Activated T-cell treated with anti-CD3 and anti-CD28 coated beads for 4 hours (primary cell): ENCODE results near the gene GADD45GIP1.
"Not testable (repeated sequence)": the region's sequence is repeated elsewhere in the genome, so short reads cannot be mapped to it uniquely, and the experiment has no call there.

Source experiments
- DNase-seq: peaks from one replicate; pipeline ENCODE4 v3.0.0-alpha.2; 2020

GADD45GIP1 gene

GRCh38 chr19:12938779-12939601 is 18.0 kb downstream of the GADD45GIP1 start:
- DNase-seq, result peak; percentile 26

DNA sequence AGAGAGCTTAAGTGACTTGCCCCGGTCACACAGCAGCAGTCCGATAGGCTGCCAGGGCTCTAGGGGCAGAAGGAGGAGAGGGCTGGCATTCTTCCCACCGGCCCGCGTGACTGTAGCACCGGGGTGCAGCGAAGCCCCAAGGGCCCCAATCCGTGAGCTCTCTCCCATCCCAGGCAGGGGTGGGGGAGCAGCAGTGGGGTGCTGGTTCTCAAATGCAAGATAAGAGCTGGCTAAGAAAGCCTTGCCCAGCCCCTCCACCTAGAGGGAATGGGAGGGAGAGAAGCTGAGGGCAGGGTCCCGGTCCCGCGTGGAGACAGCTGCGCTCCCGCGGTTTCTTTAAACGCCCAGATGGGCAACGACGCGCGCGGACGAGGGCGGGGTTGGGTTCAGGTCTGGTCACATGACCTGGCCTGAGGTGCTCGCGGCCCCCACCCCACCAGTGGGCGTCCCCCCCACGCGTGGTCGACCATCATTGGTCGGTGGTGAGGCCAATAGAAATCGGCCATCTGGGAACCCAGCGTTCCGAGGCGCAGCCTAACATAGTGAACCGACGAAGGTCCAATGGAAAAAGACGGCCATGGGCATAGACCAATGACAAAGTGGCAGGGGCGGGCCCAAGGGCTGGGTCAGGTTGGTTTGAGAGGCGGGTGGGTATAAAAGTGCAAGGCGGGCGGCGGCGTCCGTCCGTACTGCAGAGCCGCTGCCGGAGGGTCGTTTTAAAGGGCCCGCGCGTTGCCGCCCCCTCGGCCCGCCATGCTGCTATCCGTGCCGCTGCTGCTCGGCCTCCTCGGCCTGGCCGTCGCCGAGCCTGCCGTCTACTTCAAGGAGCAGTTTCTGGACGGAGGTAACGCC is 18.9 kb downstream of the GADD45GIP1 start, which contains the start of gene CALR:
Gene CALR (plus strand): TSS at position 683 of the 852 bp plus-strand sequence. CDS start 71 bp downstream, at position 754.
- DNase-seq, result peak; percentile 98

GRCh38 chr19:12937093-12937926 is 19.7 kb downstream of the GADD45GIP1 start:
- no peak for DNase-seq

DNA sequence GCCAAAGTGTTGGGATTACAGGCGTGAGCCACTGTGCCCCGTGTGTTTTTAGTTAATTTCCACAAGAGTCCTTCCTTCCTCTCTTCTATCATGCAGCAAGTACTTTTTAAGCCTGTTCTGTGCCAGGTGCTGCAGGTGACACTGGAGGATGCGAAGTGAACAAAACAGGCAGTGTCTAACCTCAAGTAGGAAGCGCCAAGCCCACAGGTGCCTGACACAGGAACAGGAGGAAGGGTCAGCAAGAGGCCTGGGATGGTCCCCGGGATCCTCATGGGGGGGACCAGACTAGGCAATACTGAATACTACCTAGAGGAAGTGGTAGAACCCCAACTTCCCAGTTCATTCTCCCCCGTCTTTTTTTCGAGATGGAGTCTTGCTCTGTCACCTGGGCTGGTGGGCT is 20.4 kb downstream of the GADD45GIP1 start:
- no peak for DNase-seq

- no peak for DNase-seq
Observed at GRCh38 chr19:12935071-12935470, 22.0 kb downstream of the GADD45GIP1 start.

DNA sequence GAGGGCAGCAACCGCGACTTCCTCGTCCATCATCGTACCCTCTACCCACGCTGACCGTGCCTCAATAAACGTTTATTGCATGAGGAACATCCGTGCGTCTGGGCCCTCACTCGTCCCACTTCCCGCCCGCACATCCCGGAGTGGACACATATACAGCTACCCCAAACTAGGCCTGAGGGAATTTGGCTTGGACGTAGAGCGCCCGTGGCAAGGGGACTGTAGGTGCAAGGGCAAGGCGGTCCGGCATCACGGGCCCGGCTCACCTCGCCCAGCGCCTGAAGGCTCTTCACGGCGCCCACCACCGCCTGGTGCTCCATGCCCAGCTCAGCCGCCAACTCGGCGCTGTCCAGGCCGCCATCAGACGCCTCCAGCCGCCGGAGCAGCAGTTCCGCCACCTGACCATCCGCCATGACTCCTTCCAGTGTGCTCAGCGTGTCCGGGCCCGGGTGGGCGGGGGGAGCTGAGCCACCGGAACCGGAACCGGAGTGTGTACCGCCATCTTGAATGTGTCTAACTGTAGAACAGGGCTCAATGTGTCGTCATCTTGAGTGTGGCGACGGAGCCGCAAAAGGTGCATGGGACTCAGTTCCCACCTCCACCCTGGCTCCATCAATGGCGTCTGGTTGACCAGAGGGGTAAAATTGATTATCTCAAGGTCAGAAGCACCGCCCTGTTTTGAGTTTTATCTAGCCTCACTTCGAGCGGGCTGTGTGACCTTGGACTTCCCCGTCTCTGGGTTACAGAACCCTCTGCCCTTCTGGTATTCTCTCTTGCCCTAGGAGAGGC is 23.5 kb downstream of the GADD45GIP1 start, which contains the start of gene FARSA:
Gene FARSA (minus strand): TSS at position 425 of the 786 bp plus-strand sequence. CDS start 15 bp downstream, at position 410.
- DNase-seq, result peak; percentile 86

GRCh38 chr19:12932392-12933286 is 24.4 kb downstream of the GADD45GIP1 start:
- DNase-seq, result no peak

DNA sequence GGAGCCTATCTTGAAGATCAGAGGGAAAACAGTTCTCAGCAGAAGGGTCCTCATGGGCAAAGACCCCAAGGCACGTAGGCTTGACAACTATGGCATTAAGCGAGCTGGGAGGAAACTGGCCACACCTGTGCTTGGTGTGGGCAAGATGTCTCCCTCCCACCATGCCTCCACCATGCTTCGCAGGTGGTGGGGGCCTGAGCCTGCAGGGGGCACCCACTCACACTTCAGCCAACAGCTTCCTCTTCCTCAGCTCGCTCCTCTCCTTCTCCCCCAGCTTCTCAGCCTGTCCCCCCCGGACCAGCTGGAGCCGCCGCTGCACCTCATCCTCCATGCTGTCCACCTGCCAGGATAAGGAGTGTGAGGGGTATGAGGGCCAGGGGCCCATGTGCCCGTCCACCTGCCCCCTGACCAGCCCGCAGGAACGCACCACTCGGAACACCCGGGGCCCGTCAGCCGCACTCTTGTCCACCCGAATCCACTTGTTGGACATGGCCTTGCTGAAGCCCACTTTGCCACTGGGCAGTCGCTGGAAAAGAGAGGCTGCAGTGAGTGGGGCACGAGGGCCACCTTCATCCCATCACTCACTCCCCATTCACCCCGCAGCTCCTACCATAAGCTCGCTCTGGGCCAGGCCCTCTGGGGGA is 26.9 kb downstream of the GADD45GIP1 start:
- no peak for DNase-seq

DNA sequence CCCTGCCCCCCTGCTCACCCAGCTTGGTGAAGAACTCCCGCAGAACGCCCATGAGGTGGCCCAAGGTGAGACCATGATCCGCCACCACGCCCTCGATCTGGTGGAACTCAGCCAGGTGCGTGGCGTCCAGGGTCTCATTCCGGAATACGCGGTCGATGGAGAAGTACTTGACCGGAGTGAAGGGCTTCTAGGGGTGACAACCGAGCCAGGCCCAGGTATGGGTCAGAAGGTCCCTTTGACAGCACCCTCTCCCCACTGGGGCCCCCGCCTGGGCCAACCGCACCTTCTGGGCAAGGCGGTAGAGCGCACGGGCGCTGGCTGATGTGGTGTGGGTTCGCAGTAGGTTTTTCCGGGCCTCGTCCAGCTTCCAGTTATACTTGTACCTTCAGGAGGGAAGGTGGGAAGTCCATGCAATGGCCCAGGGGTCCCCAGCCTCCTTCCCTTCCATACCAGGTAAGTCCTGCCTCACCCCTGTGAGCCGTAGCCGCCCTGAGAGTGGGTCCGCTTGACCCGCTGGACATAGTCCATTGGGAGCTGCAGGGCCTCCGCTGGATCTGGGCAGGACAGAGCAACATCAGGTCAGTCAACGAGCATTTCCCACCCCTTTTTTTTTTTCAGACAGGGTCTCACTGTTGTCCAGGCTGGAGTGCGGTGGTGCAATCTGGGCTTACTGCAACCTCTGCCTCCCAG is 32.3 kb downstream of the GADD45GIP1 start:
- DNase-seq, result no peak

DNA sequence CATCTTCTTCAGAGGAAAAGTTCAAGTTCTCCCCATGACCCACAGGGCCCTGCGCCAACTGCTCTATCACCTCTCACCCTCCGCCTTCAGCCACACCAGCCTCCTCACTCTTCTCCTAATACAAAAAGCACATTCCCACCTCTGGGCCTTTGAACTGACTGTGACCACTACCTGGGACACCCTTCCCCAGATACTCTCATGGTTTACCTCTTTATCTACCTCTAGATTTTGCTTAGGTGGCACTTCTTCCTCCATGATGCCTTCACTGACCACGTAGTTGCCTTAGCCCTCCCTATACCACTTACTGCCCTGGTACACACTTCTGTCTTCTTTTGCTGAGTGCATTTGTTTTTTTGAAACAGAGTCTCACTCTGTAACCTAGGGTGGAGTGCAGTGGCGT is 34.1 kb downstream of the GADD45GIP1 start:
- no peak for DNase-seq

DNA sequence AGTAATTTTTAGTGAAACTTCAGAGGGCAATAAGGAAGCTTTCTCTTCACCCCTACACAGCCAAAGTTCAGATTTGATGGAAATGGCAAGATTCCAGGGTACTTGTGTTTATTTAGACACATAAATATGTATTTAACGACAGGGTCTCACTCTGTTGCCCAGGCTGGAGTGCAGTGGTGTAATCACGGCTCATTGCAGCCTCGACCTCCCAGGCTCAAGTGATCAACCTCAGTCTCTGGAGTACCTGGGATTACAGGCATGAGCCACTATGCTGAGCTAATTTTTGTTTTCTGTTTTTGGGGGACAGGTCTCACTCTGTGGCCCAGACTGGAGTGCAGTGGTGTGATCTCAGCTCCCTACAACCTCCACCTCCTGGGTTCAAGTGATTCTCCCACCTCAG is 36.0 kb downstream of the GADD45GIP1 start:
- DNase-seq, result no peak

- DNase-seq, result no peak
Observed at GRCh38 chr19:12918253-12918652, 38.8 kb downstream of the GADD45GIP1 start.

DNA sequence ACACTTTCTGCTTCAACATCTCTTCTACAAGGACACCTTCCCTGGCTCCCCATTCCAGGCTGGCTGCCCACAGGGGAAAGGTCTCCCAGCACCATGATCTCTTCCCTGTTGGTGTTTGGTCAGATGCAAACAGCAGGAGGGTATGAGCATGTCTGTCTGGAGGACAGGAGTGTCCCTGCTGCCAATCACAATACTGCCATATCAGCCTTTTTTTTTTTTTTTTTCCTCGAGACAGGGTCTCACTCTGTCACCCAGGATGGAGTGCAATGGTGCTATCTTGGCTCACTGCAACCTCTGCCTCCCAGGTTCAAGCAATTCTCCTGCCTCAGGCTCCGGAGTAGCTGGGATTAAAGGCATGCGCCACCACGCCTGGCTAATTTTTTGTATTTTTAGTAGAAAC is 41.2 kb downstream of the GADD45GIP1 start:
- DNase-seq, result not testable (repeated sequence)

GRCh38 chr19:12913851-12914690 is 43.0 kb downstream of the GADD45GIP1 start:
- DNase-seq, result peak; percentile 27

GRCh38 chr19:12913011-12913561 is 43.9 kb downstream of the GADD45GIP1 start:
- DNase-seq, result no peak

- DNase-seq, result no peak
Observed at GRCh38 chr19:12912571-12912970, 44.5 kb downstream of the GADD45GIP1 start.

GRCh38 chr19:12907166-12907565 is 49.9 kb downstream of the GADD45GIP1 start:
- no peak for DNase-seq
